ENCODE data around the gene KLF7.

The KLF7 gene

DNA sequence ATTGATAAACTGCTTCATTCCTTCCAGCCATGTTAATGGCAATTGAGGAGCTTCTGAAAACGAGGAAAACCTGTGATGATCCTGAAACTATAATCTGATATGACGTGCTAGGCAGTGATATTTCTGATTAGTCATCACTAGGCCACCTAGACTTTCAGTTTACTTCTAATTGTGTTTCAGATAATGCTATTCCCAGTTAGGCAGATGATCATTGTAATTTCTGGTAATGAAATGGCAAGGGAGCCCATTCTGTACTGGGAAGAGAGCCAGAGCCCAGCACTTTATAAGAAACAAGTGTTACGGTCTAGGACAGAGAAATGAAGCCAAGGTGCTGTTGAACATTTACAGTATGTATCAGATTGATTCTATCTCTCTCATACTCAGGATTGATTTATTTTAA, 120.2 kb downstream of the KLF7 start:
- H3K4me1 ChIP-seq: no peaks in the 10 kb centered on the region
- DNase-seq: no peak
- no peaks in the 10 kb centered on the region for H3K27me3 ChIP-seq
- no peak overlapping the region for H3K4me3 ChIP-seq (ENCODE audit: low read depth, low read length)
- TF ChIP-seq, protein P1, sequence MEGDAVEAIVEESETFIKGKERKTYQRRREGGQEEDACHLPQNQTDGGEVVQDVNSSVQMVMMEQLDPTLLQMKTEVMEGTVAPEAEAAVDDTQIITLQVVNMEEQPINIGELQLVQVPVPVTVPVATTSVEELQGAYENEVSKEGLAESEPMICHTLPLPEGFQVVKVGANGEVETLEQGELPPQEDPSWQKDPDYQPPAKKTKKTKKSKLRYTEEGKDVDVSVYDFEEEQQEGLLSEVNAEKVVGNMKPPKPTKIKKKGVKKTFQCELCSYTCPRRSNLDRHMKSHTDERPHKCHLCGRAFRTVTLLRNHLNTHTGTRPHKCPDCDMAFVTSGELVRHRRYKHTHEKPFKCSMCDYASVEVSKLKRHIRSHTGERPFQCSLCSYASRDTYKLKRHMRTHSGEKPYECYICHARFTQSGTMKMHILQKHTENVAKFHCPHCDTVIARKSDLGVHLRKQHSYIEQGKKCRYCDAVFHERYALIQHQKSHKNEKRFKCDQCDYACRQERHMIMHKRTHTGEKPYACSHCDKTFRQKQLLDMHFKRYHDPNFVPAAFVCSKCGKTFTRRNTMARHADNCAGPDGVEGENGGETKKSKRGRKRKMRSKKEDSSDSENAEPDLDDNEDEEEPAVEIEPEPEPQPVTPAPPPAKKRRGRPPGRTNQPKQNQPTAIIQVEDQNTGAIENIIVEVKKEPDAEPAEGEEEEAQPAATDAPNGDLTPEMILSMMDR (IDR thresholded peaks at IDR 0.05; ENCODE audit: low read depth, low read length): no peak
- no peaks in the 10 kb centered on the region for H3K9me3 ChIP-seq
- H3K36me3 ChIP-seq: no peaks in the 10 kb centered on the region

DNA sequence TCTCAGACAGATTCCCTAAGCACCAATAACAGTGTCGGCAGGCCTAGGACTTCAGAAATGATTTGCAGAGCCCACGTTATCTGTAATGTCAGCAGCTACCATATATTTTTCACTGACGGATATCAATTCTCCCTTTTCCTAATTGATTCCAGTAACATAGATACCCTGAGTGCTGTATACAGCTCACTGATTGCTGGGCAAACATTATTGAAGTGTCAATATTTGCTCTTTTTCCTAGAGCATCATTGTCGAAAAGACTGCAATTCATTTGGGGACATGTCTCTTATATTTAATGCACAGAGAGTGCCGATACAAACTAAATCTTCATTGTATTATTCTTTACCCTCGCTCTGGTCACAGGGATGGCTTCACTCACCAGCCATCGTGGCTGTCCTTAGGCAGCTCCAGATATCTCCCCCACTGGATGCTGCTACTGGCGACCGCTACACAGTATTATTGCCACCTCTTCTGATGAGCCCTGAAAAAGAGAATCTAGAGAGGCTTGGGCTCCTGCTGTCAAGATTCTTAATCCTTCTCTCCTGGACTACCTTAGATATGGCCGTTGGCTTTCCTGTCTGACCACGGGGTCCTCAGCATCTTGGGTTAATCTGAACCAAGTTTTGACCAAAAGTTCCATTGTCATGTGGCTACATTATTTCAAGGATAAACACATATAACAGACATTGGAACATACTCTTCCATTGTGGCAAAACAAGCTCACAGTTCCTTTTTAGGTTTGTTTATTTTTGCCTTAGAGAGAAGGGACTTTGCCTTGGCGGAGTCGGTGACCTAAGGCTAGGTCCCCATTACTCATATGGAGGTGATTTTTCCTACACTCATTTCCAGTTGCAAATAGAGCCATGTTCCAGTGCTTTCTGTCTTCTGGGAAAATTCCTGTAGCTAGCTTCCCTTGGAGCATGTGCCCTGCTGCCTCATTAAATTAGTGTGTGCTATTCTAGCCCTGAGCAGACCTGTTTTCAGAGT, 121.1 kb downstream of the KLF7 start:
- Histone ChIP-seq H3K4me3 (ENCODE audit: low read depth, low read length) (no peak overlapping the region), H3K36me3 (no peaks in the 10 kb centered on the region), H3K9me3 (no peaks in the 10 kb centered on the region), H3K27me3 (no peaks in the 10 kb centered on the region), H3K4me1 (no peaks in the 10 kb centered on the region)
- no peak for DNase-seq
- TF ChIP-seq, protein P1 (IDR thresholded peaks at IDR 0.05; ENCODE audit: low read depth, low read length): no peak

DNA sequence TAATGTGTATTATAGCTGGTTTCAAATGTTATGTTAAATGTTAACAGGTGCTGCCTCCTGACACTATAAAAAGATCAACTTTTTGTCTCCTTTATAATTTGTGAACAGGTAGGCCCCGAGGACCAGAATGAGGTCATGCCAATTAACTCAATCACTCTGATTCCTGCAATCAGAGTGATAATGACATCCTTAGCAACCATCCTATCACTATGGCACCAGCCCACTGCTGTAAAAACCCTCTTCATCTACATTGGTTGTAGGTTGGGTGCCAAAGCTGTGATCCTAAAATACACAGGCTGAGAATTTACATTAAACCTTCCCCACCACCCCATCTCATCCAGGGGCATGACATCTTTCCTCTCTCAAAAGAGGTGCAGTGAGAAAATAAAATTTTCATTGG, 122.9 kb downstream of the KLF7 start:
- Histone ChIP-seq H3K4me3 (ENCODE audit: low read depth, low read length) (no peak overlapping the region), H3K27me3 (no peaks in the 10 kb centered on the region), H3K9me3 (no peaks in the 10 kb centered on the region), H3K4me1 (no peaks in the 10 kb centered on the region), H3K36me3 (no peaks in the 10 kb centered on the region)
- TF ChIP-seq, protein P1 (IDR thresholded peaks at IDR 0.05; ENCODE audit: low read depth, low read length): no peak
- no peak for DNase-seq

DNA sequence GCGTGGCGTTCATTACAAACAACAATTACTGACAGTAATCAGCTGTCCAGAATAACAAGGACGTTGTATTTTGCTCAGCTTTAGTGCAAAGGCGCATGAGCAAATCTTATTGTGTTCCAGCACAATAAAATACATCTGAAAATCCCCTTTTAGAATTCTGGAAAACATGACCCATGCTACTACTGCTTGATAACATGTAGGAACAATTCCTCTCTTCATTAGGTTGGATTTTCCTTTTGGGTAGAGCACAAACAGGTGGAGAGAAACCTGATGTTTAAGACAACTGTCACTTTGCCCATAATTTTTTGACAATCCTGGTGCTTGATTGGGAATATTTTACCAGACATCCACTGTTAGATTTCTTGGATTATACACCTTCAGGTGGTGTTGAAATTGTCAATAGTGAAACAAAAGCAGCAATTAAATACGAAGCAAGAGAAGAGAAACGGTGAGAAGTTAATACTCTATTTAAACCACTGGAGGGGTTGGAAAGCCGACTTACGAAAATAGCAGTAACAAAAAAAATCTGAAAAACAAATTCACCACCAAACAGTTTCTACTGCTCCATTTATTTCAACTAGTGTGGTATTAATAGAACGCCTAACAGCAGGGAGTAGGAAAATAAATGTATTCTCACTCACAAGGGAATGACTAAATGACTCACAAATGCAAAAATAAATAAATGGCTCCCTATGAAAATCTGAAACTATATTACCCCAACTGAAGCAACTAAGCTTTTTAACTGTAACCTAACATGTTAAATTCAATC, 123.8 kb downstream of the KLF7 start:
- Histone ChIP-seq H3K27me3 (no peaks in the 10 kb centered on the region), H3K36me3 (no peaks in the 10 kb centered on the region), H3K9me3 (no peaks in the 10 kb centered on the region), H3K4me1 (no peaks in the 10 kb centered on the region), H3K4me3 (ENCODE audit: low read depth, low read length) (no peak overlapping the region)
- DNase-seq: no peak
- TF ChIP-seq, protein P1 (IDR thresholded peaks at IDR 0.05; ENCODE audit: low read depth, low read length): no peak

DNA sequence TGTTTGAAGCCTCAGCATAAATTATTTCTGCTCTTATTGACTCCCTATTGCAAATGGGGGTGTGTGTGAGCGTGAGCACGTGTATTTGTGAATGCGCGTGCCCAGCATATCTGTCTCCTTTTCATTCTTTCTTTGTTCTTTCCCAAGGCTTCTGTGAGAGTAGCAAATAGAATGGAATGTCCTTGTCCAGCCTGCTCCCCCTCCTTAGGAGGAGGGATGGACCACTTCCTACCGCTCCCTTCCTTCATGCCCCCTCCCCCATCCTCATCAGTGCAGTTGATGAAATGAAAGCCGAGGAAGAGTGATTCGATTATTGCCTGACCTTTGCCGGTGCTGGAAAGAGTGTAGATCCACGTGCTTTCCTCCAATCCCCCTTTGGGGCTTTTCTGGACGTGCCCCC, 124.5 kb downstream of the KLF7 start:
- no peaks in the 10 kb centered on the region for H3K27me3 ChIP-seq
- H3K4me1 ChIP-seq: no peaks in the 10 kb centered on the region
- H3K36me3 ChIP-seq: no peaks in the 10 kb centered on the region
- no peak overlapping the region for H3K4me3 ChIP-seq (ENCODE audit: low read depth, low read length)
- H3K9me3 ChIP-seq: no peaks in the 10 kb centered on the region
- TF ChIP-seq, protein P1 (IDR thresholded peaks at IDR 0.05; ENCODE audit: low read depth, low read length): no peak
- DNase-seq: no peak
